Gastrocnemius medialis (tissue), 4 donors: ENCODE results near the gene SLC47A2. TPM values are rescaled to one million over a fixed set of nuclear protein-coding genes. Genes with fewer than 3 reads are reported as not detected.
"Not testable (repeated sequence)": the region's sequence is repeated elsewhere in the genome, so short reads cannot be mapped to it uniquely, and the experiment has no call there.

ENCODE experiments used
- ATAC-seq, 2 donors: fragments of 150-250 bp; one replicate each; pipeline ENCODE4 v1.9.1; 2016
- DNase-seq, 2 donors: peaks; one replicate each; pipeline ENCODE4 v3.0.0-alpha.2; 2019
- H3K27ac ChIP-seq, 4 donors: fragments of 200-600 bp; sonication (generic); 1 replicate in 1 of 4; 2 replicates in 3 of 4; pipeline ENCODE4 v1.5.1; 2016 to 2018; ENCODE audit warnings: mild to moderate bottlenecking in 2 of 4, moderate library complexity in 1 of 4
- H3K27me3 ChIP-seq, 3 donors: fragments of 200-600 bp; sonication (generic) in 2 of 3; 1 replicate in 1 of 3; 2 replicates in 2 of 3; pipeline versions ENCODE4 v1.5.1 to v1.6.0; 2016 to 2019; ENCODE audit warnings: mild to moderate bottlenecking in 1 of 3, moderate library complexity in 1 of 3
- H3K36me3 ChIP-seq, 2 donors: fragments of 200-600 bp; sonication (generic) in 1 of 2; one replicate each; pipeline ENCODE4 v1.5.1; 2017 to 2018
- H3K4me1 ChIP-seq, 2 donors: fragments of 200-600 bp; sonication (generic) in 1 of 2; one replicate each; pipeline ENCODE4 v1.5.1; 2016 to 2017; ENCODE audit warnings: mild to moderate bottlenecking in 2 of 2
- H3K4me3 ChIP-seq, 4 donors: fragments of 200-600 bp; sonication (generic) in 3 of 4; 1 replicate in 1 of 4; 2 replicates in 3 of 4; pipeline ENCODE4 v1.5.1; 2016 to 2019; ENCODE audit warnings: mild to moderate bottlenecking in 2 of 4
- H3K9me3 ChIP-seq, 3 donors: fragments of 200-600 bp; sonication (generic) in 2 of 3; 1 replicate in 1 of 3; 2 replicates in 2 of 3; pipeline ENCODE4 v1.5.1; 2016 to 2019
- CTCF ChIP-seq, 5 experiments: fragments of 450-650 bp in 3 of 5; fragments of 200-600 bp in 2 of 5; sonication (generic) in 2 of 5; IDR thresholded peaks in 4 of 5; conservative IDR thresholded peaks in 1 of 5; 1 replicate in 4 of 5; 2 replicates in 1 of 5; pipeline ENCODE4 v1.5.1; 2016 to 2019; ENCODE audit warnings: antibody characterized with exemption in 5 of 5, mild to moderate bottlenecking in 3 of 5, moderate library complexity in 3 of 5
- POLR2A ChIP-seq, 2 donors: fragments of 450-650 bp; IDR thresholded peaks; one replicate each; pipeline ENCODE4 v1.6.1; 2017; ENCODE audit warnings: antibody characterized with exemption in 2 of 2, mild to moderate bottlenecking in 2 of 2, moderate library complexity in 2 of 2
- in situ Hi-C, 4 donors: fragments of 200-750 bp; cut with MboI; loops; one replicate each; pipeline versions ENCODE4 v1.15.0 to v1.8.0; 2017; ENCODE audit warnings: low sequenced_read_pairs in 4 of 4
- intact Hi-C: fragments of 100-400 bp; cut with DNase I; formaldehyde crosslinking; loops from one replicate; pipeline ENCODE4 v1.15.1; 2023; ENCODE audit warnings: low total_unique reads
- total RNA-seq, 4 donors: library from RNA; depleted of rRNA; stranded (reverse); fragments of >200 nt; gene quantifications; one replicate each; pipeline versions ENCODE4 v1.1.0 to v1.2.3, GENCODE V29; 2016

The SLC47A2 gene
- total RNA-seq, 4 donors from 2014 or later = 0.15 to 1.0 TPM; not detected in 2

GRCh38 chr17:19671433-19671832 is 45.0 kb downstream of the SLC47A2 start:
- in situ Hi-C loops = loop anchor here in 1 of 4 donors (10.0 kb wide), 1 partner anchor 63 kb away; no protein-coding TSS in a partner anchor
- DNase-seq (peak in 1 of 2 donors; percentile 16), ATAC-seq (peak; percentile 34 to 60)
- H3K4me3 ChIP-seq = no peak overlapping the region
- no peak for TF ChIP-seq CTCF (IDR thresholded peaks at IDR 0.05 in 4 of 5, conservative IDR thresholded peaks at IDR 0.05 in 1 of 5)
- TF ChIP-seq POLR2A (IDR thresholded peaks at IDR 0.05) = no peak
- H3K27ac ChIP-seq = peak overlapping the region; percentile 74 to 87 (median 76)
- intact Hi-C loops = loop anchor here (5.0 kb wide), 1 partner anchor 81 kb away; no protein-coding TSS in a partner anchor
- H3K9me3 ChIP-seq = no peaks in the 10 kb centered on the region
- H3K36me3 ChIP-seq = peaks cover 0 to 15% of the 10 kb centered on the region in 2 donors
- peaks cover 0 to 15% of the 10 kb centered on the region in 2 donors for H3K4me1 ChIP-seq
- no peaks in the 10 kb centered on the region for H3K27me3 ChIP-seq

GRCh38 chr17:19670908-19671307 is 45.5 kb downstream of the SLC47A2 start:
- Histone ChIP-seq H3K4me1 (peaks cover 0 to 15% of the 10 kb centered on the region in 2 donors), H3K36me3 (peaks cover 0 to 10% of the 10 kb centered on the region in 2 donors), H3K27ac (peak overlapping the region in 2 of 4 donors; percentile 74 to 87), H3K9me3 (no peaks in the 10 kb centered on the region), H3K4me3 (no peak overlapping the region), H3K27me3 (no peaks in the 10 kb centered on the region)
- intact Hi-C loops (loop anchor here (5.0 kb wide), 1 partner anchor 81 kb away; no protein-coding TSS in a partner anchor), in situ Hi-C loops (loop anchor here in 1 of 4 donors (10.0 kb wide), 1 partner anchor 64 kb away; no protein-coding TSS in a partner anchor)
- no peak for ATAC-seq
- DNase-seq = no peak
- no peak for TF ChIP-seq POLR2A (IDR thresholded peaks at IDR 0.05)
- no peak for TF ChIP-seq CTCF (IDR thresholded peaks at IDR 0.05 in 4 of 5, conservative IDR thresholded peaks at IDR 0.05 in 1 of 5)

- intact Hi-C loops = loop anchor here (5.0 kb wide), 1 partner anchor 83 kb away; no protein-coding TSS in a partner anchor
- H3K9me3 ChIP-seq, H3K27me3 ChIP-seq, H3K27ac ChIP-seq, ATAC-seq, H3K4me3 ChIP-seq, DNase-seq: not testable (repeated sequence)
- Histone ChIP-seq H3K4me1 (peaks cover 3 to 18% of the 10 kb centered on the region in 2 donors), H3K36me3 (peaks cover 0 to 12% of the 10 kb centered on the region in 2 donors)
- in situ Hi-C loops = loop anchor here in 2 of 4 donors (10.0 kb wide), 1 partner anchor 65 kb away; no protein-coding TSS in a partner anchor
Observed at GRCh38 chr17:19669680-19670079, 46.7 kb downstream of the SLC47A2 start.

GRCh38 chr17:19664821-19665181 is 51.6 kb downstream of the SLC47A2 start:
- no peaks in the 10 kb centered on the region for H3K27me3 ChIP-seq
- H3K4me1 ChIP-seq = peaks cover 15 to 18% of the 10 kb centered on the region in 2 donors
- intact Hi-C loops = no loop called here
- peaks cover 0 to 25% of the 10 kb centered on the region in 2 donors for H3K36me3 ChIP-seq
- no peak for DNase-seq
- peak overlapping the region in 3 of 4 donors; percentile 47 to 52 (median 48) for H3K27ac ChIP-seq
- in situ Hi-C loops = loop anchor here in 1 of 4 donors (10.0 kb wide), 1 partner anchor 70 kb away; no protein-coding TSS in a partner anchor
- TF ChIP-seq CTCF (IDR thresholded peaks at IDR 0.05 in 4 of 5, conservative IDR thresholded peaks at IDR 0.05 in 1 of 5) (no peak), POLR2A (IDR thresholded peaks at IDR 0.05) (no peak)
- peak in 1 of 2 donors; percentile 33 for ATAC-seq
- H3K4me3 ChIP-seq = no peak overlapping the region
- H3K9me3 ChIP-seq = no peaks in the 10 kb centered on the region

- Histone ChIP-seq H3K27ac (peak overlapping the region; percentile 44 to 52 (median 48)), H3K36me3 (peaks cover 0 to 20% of the 10 kb centered on the region in 2 donors), H3K4me3 (no peak overlapping the region), H3K27me3 (no peaks in the 10 kb centered on the region), H3K4me1 (peaks cover 20 to 23% of the 10 kb centered on the region in 2 donors), H3K9me3 (no peaks in the 10 kb centered on the region)
- DNase-seq (peak in 1 of 2 donors; percentile 44), ATAC-seq (peak in 1 of 2 donors; percentile 68)
- TF ChIP-seq CTCF (IDR thresholded peaks at IDR 0.05 in 4 of 5, conservative IDR thresholded peaks at IDR 0.05 in 1 of 5) (no peak), POLR2A (IDR thresholded peaks at IDR 0.05) (no peak)
- in situ Hi-C loops = loop anchor here in 1 of 4 donors (10.0 kb wide), 1 partner anchor 71 kb away; no protein-coding TSS in a partner anchor
- intact Hi-C loops = no loop called here
Observed at GRCh38 chr17:19664136-19664820, 52.1 kb downstream of the SLC47A2 start.
